Tracheal epithelial cell (primary cell): Measurements from ENCODE around the gene OR8U1. TPM values are rescaled to one million over a fixed set of nuclear protein-coding genes. Genes with fewer than 3 reads are reported as not detected.

Experiments
- total RNA-seq: library from RNA; depleted of rRNA; stranded (reverse); fragments of >200 nt; gene quantifications from 2 replicates; pipeline ENCODE4 v1.2.1, GENCODE V29; 2014

The OR8U1 gene
- total RNA-seq: not detected in 2 replicates

DNA sequence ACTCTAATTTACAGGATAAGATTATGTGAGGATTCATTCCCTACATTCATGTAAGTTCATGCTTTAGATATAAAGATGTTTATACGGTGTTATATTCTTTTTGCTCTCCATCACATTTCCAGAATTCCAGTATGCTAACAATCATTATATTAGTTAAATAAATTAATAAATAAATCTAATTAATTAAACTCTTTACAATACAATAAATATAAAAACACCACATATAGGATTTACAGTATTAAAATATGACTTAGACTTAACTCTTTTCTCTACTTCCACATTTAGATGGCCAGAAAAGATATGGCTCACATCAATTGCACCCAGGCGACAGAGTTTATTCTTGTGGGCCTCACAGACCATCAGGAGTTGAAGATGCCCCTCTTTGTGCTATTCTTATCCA is at the start of gene OR8U1:
OR8U1 (plus strand) TSS at position 301 of the 400 bp plus-strand sequence; CDS start at position 301, 0 bp downstream.

DNA sequence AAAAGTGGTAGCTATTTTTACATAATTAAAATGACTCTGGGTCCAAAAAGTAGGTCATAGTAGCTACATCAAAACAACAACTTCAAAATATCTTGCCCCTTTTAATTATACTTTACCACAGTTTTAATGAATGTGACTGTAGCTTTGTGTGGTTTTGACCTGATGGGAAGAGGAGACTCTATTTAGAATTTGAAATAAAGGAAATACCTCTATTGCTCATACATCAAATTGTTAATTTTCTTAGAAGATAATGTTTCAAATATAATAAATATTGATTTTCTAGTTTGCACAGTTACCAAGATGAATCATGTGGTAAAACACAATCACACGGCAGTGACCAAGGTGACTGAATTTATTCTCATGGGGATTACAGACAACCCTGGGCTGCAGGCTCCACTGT is 29.7 kb upstream of the OR8U1 start, which contains the start of gene OR8K1:
OR8K1 (plus strand) TSS at position 301 of the 400 bp plus-strand sequence; CDS start at position 301, 0 bp downstream.

DNA sequence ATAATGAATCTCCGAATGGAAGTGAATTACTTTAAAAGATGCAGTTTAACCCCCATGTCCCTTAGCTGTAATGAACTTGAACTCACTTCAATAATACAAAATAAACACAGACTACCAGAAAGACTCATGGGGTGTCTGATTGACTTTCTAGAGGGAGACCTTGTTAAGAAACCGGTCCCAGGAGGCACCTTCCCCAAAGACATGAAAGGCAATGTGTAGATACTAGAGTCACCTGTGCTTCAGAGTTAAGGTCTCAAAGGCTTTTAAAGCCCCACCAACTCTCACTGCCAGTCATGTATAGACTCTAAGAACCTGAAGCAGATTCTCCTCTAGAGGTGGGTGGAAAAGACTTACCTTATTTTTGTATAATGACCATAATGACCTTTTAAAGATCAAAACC is 21.4 kb upstream of the OR8U1 start, which contains the start of gene OR8J1:
OR8J1 (plus strand) TSS at position 301 of the 400 bp plus-strand sequence. CDS start 5,956 bp downstream, outside the sequence.

DNA sequence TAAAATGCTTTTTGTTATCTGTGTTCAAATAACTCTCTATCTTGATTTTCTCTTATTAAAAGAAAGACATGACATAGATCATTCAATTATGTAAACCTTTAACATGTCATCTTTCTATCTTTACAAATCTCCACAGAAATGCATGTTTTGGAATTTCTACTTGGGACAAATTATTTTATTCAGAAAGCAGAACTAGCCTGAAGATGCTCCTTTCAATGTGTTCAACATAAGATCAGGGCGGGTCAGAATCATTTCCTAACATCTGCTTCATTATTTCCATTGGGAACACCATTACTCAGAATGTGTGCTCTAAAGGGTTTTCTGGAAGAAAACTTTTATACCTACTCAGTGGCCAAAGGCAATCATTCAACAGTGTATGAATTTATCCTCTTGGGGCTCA is 37.0 kb downstream of the OR8U1 start, which contains the start of gene OR5AL1:
OR5AL1 (plus strand) TSS at position 301 of the 400 bp plus-strand sequence.

Other genes with a start within 250 kb of the OR8U1 start
- under 0.01 TPM in 1 of 2 replicates, not detected in the other for gene OR8J3, start 235.4 kb upstream of the OR8U1 start, total RNA-seq
- gene OR8K5, start 215.3 kb upstream of the OR8U1 start, total RNA-seq: not detected in 2 replicates
- not detected in 2 replicates for gene OR5J2, start 199.0 kb upstream of the OR8U1 start, total RNA-seq
- not detected in 2 replicates for gene OR5T2, start 141.4 kb upstream of the OR8U1 start, total RNA-seq
- gene OR5T3, start 123.4 kb upstream of the OR8U1 start, total RNA-seq: not detected in 2 replicates
- not detected in 2 replicates for gene OR5T1, start 101.5 kb upstream of the OR8U1 start, total RNA-seq
- not detected in 2 replicates for gene OR8H1, start 83.4 kb upstream of the OR8U1 start, total RNA-seq
- gene OR8K3, start 60.5 kb upstream of the OR8U1 start, total RNA-seq: not detected in 2 replicates
- not detected in 2 replicates for gene OR8K1, start 29.6 kb upstream of the OR8U1 start, total RNA-seq
- gene OR8J1, start 21.3 kb upstream of the OR8U1 start, total RNA-seq: not detected in 2 replicates
- not detected in 2 replicates for gene OR5AL1, start 37.1 kb downstream of the OR8U1 start, total RNA-seq
- gene OR5M3, start 97.7 kb downstream of the OR8U1 start, total RNA-seq: not detected in 2 replicates
- gene OR5M8, start 115.7 kb downstream of the OR8U1 start, total RNA-seq: not detected in 2 replicates
- gene OR5M11, start 167.6 kb downstream of the OR8U1 start, total RNA-seq: not detected in 2 replicates
- gene OR5M10, start 202.1 kb downstream of the OR8U1 start, total RNA-seq: not detected in 2 replicates
- not detected in 2 replicates for gene OR5M1, start 239.2 kb downstream of the OR8U1 start, total RNA-seq